Tibial nerve (tissue), 3 donors: ENCODE data around the gene ANO3.

Source experiments
- CTCF ChIP-seq, 5 experiments: fragments of 200-600 bp in 3 of 5; fragments of 450-650 bp in 2 of 5; sonication (generic) in 3 of 5; IDR thresholded peaks; one replicate each; pipeline ENCODE4 v1.5.1; 2016 to 2019; ENCODE audit warnings: antibody characterized with exemption in 5 of 5, mild to moderate bottlenecking in 3 of 5, moderate library complexity in 2 of 5
- POLR2A ChIP-seq, 2 donors: fragments of 450-650 bp; IDR thresholded peaks; one replicate each; pipeline ENCODE4 v1.6.1; 2017; ENCODE audit warnings: antibody characterized with exemption in 2 of 2, mild to moderate bottlenecking in 2 of 2, moderate library complexity in 2 of 2

- no peak for TF ChIP-seq CTCF (IDR thresholded peaks at IDR 0.05)
- TF ChIP-seq POLR2A (IDR thresholded peaks at IDR 0.05): no peak
Observed at GRCh38 chr11:26618441-26618840, 286.5 kb downstream of the ANO3 start.
